LHCN-M2 (cell line): Measurements from ENCODE around the gene RANBP17. TPM values are rescaled to one million over a fixed set of nuclear protein-coding genes. Genes with fewer than 3 reads are reported as not detected.
A peak's percentile ranks its signal among the peaks of the same experiment; 100 is the strongest.

Experiments
- DNase-seq: peaks from one replicate; pipeline ENCODE4 v3.0.0-alpha.2; 2012; ENCODE audit warnings: low read depth
- total RNA-seq: library from RNA; depleted of rRNA; stranded (reverse); fragments of >200 nt; gene quantifications from 2 replicates; pipeline ENCODE4 v1.2.3, GENCODE V29; 2014

RANBP17 gene
- total RNA-seq, 1 experiment from 2014 or later = 0.86 TPM

DNA sequence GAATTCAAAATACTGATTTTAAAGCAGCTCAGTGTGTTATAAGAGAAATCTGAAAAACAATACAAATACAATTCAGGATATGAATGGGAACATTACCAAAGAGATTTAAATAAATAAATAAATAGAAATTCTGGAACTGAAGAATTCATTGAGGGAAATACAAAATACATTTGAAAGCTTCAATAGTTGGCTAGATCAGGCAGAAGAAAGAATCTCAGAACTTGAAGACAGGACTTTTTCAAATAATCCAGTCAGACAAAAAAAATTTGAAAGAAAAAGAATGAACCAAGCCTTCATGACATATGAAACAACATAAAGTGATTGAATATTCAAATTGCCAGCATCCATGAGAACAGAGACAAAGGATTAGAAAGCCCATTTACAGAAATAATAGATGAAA, 387.6 kb downstream of the RANBP17 start:
- no peak for DNase-seq

DNA sequence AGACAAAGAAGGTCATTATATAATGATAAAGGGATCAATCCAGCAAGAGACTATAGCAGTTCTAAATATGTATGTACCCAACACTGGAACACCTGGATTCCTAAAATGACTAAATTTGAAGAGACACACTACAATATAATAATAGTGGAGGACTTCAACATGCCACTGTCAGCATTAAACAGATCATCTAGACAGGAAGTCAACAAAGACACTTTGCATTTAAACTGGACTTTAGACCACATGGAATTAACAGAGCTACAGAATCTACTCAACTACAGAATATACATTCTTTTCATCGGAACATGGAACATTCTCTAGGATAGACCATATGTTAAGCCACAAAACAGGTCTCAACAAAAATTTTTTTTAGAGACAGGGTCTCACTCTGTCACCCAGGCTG, 388.9 kb downstream of the RANBP17 start:
- DNase-seq = no peak

DNA sequence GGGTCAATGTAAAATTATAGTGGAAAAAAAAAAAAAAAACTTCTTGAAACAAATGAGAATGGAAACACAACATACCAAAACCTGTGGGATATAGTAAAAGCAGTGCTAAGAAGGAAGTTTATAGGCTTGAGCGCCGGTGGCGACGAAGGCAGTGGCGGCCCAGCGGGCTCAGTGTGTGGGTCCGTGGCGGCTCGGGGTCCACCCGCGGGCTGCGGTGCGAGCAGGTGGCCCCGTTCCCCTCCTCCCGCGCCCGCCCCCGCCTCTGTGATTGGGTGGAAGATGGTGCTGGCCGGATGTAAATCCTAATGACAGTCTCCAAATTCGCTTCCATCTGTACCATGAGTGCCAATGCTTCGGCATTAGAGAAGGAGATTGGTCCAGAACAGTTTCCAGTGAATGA, 389.7 kb downstream of the RANBP17 start:
- no peak for DNase-seq

DNA sequence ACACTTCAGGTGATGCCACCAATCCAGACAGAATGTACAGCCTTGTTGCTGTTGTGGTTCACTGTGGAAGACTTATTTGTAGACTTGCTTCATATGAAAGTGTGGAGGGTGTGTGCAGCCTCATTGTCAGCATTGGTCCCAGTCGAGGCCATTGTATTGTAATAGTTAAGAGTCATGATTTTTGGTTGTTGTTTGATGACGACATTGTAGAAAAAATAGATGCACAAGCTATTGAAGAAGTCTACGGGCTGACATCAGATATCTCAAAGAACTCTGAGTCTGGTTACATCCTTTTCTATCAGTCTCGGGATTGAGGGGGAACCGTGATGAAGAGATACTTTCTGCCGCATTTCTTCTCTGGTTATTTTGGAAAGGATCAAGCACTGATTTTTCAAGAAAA, 390.9 kb downstream of the RANBP17 start:
- no peak for DNase-seq

DNA sequence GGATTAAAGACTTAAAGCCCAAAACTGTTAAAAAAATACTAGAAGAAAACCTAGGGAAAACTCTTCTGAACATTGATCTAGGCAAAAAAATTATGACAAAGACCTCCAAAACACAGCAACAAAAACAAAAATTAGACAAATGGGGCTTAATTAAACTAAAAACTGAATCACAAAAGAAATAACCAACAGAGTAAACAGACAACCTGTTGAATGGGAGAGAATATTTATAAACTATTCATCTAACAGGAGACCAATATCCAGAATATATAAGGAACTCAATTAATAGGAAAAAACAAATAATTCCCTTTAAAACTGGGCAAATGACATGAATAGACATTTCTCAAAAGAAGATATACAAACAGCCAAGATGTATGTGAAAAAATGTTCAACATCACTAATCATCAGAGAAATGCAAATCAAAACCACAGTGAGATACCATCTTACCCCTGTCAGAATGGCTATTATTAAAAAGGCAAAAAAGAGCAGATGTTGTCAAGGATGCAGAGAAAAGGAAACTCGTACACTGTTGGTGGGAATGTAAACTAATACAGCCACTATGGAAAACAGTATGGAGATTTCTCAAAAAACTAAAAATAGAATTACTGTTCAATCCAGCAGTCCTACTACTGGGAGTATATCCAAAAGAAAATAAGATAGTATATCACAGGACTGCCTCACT, 397.1 kb downstream of the RANBP17 start:
- no peak for DNase-seq

DNA sequence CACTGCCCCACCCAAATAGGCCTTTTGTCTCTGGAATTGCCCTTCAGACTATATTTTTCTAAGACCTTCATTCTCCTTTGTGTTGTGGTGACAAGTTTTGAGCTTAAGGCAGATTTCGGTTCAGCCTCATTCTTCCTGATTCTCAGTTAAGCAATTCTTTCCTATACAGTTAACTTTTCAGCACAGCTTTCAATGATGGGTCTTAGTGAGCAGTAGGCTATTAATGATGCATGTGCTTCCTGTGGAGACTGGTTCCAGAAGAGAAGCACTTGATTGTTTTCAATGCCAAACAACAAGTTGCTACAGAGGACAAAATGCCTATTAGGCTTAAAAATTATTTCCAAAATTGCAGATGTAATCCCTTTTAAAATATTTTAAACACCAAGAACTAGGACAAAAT, 399.5 kb downstream of the RANBP17 start:
- DNase-seq = no peak

DNA sequence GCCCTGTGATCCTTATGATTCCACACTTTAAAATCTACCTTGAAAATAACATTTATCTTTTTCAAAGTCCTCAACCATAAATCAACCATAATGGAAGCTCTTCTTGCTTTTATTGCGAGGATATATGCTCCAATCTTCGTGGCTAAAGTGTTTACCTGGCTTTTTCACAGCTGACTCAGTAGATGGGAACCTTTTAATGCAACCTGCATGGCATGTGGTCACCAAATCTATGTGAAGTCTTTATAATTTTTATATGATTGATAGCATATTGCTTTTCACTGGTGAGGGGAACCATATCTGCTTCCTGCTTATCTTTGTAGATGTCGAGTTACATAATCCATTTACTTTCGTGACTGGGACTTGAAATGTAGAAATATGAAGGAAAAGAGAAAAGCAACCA, 400.1 kb downstream of the RANBP17 start:
- DNase-seq = no peak

DNA sequence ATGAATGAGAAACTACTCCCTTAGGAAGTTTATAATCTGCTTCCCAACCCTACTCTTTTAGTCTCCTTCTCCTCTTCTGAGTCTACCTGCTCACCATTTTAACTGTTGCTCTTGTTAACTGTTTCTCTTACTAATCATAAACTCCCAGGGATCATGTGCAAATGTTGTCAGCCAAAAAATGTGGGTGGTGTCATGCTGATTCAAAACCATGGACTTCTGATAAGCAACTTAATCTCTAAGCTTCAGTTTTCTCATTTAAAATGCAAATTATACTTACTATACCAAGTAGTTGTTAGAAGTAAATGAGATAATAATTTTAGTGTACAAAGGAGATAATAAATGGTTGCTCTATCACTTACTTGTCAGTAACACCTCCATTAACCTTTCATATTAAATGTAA, 401.4 kb downstream of the RANBP17 start:
- DNase-seq = no peak

DNA sequence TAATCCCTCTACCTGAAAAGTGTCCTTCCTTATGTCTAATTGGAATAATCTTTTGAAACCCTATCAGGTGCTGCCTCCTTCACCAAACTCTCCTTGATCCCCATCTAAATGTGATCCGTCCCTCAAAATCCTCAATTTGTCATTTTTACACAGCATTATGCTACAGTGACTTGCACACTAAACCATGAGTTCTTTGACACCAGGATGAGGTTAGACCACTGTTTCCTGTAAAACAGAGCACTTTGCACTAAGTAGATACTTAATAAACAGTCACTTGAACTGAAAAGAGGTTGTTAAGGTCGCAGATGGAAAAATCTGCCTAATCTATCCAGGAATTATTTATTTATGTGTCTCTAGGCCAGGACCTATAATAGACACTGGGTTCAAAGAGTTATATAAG, 403.0 kb downstream of the RANBP17 start:
- DNase-seq = no peak

DNA sequence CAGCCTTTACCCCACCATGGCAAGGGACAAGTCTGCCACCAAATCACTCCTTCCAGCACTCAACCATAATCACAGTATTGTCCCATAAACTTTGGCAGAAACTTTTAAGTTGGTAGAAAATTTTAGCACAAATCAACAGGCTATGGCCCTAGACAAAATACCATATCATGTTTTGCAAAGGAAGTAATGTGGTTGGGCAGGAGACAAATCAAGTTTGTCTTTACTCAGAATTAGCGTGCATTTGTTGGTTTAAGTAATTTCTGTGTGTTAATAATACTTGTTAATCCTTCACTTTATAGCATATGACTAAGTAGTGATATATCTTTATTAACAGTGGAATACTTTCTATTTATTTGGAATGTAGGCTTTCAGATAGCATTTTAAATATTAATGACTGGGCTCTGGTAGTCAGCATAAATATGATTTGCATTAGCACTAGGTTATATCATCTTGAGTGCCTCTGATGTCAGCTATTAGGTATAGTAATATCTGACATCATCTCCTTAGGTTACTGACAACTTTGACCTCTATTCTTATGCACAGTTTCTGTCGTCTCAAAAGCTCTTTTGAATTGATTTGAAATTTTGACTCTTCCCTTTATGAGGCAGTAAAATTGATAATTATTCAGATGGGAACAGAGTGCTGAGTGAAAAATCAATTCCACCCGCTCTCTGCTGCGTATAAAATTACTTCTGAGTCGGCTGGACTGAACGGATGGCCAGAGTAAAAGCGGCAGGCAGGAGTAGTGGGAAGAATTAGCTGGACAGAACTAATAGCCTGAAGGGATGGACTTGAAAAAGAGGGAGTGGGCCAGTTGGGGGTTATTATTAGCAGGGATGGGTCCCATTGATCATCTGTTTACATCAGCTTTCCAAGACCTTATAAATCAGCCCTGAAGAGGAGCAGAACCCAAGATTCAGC, 407.1 kb downstream of the RANBP17 start:
- no peak for DNase-seq

DNA sequence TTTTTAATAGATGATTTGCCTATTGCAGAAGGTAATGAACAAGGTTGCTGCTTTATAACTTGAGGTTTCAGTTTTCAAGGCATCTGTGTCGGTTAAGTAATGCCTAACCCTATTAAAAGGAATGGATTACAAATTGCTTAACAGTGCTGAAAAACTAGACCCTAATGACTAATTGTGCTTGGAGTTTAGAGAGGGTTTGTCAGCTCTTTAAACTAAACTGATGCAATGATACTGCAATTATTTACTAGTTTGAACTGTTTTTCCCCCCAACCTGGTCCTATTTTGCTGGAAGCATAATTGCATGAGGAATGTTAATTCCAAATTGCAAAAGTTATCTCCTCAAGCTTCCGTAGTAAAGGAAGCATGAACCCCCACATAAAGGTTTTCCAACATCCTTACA, 407.9 kb downstream of the RANBP17 start:
- no peak for DNase-seq

DNA sequence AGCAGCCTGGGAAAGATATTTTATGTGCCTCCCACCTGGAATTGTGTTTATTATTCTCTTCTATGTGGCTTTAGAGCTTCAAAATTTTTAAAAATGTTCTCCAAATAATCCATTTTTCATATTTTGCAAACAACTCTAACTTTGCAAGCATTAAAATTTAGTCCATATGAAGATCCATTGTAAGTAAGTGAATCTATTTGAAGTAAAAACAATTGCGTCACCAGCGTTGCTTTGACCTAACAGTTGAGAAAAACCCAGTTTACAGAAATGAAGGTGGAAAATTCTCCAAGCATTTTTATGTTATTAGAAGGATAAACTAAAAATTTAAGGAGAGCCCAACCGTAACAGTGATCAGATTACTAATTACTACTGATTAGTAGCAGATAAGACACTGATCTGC, 408.3 kb downstream of the RANBP17 start:
- no peak for DNase-seq

DNA sequence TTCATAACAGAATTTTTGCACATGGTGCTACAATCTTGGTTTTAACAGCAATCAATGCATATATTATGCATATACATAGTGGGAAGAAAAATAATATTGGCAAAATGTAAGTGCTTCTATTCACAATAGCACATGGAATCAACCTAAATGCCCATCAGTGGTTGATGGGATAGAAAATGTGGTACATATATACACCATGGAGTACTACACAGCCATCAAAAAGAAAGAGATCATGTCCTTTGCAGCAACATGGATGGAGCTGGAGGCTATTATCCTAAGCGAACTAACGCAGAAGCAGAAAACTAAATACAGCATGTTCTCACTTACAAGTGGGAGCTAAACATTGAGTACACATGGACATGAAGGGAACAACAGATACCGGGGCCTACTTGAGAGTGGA, 410.0 kb downstream of the RANBP17 start:
- DNase-seq = no peak

DNA sequence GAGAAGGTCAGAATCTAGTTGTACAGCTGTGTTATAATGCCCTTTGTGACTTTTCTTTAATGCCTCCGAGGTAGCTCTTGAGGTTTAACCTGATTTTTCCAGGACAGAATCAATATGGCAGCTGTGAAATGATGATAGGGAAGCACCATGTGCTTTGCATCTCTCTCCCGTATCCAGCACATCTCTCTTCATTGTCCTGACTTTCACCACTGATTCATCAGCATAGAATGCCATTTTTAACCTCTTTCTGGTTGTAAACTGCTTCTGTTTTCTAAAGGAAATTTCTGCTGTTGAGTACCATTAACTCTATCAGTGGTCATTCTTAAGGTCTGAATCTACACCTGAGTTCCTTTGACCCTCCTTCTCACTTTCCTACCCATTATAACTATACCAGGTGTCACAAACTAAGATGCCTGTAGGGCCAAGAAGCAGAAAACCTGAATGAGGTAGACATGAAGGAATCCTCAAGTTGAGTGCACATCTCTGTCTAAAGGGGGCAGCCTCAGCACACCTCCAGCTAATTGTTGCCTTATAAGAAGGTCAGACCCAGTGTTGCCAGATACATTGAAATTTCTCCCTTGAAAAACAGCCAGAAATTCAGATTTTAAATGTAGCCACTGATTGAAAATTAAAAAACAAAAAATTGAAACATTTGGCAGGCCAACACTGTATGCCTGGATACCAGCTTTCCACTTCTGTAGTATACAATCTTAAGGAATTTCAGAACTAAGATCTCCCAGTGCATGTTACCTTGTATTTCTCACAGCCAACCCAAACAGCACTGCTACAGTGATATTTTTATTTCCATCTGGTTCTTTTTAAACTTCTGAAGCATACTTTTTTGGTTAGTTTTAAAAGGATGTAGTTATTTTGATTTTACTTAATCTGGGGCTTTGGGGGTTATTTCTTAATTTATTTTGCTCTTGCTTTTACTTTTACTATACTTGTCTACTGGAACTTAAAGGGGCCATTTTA, 411.5 kb downstream of the RANBP17 start:
- peak; percentile 4 for DNase-seq

DNA sequence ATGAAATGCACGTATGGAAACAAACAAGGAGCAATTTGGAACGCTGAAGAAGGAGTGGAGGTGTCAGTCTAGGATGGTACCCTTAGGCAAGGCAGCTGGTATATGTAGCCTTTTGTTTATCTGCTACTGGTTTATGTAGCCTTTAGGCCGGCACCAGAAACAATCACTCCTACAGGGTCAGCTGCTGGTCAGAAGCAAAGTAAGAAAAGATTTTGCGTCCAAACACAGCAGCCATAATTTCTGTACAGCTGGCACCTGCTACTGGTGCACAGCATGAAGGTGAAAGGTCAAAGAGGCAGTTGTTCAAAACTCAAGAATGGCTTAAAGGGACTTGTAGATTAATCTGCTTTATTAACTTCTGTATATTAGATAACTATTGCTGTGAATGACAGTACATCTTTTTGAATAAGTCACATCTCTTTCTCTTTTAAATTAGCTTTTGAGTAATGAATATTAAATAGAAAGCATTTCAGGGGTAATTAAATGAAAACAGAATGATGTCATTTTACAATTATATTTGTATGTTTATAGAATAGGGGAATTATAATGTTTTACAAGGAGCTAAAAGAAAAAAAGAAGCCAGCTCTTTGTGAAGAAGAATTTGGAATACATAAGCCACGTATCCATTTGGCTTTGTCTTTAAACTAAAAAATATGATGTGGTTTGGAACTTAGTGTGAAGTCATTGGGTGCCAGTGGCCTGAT, 414.2 kb downstream of the RANBP17 start:
- DNase-seq = no peak

DNA sequence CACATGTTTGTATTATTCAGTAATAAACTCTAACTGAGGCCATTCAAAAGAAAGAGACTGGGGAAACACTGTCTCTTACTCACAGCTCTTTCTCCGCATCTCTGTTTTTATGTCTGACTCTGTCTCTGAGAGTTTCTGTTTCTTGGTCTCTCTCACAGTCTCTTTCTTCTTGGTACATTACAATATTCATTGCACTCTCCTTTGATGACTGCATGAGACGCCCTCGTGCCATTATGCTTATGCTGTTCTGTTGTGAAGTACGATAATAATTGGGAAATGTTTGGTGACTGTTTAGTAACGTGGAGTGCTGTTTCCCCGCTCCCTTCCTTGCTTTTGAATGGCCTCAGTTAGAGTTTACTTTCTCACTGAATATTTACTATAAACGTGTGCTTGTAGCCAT, 421.9 kb downstream of the RANBP17 start:
- DNase-seq = no peak

DNA sequence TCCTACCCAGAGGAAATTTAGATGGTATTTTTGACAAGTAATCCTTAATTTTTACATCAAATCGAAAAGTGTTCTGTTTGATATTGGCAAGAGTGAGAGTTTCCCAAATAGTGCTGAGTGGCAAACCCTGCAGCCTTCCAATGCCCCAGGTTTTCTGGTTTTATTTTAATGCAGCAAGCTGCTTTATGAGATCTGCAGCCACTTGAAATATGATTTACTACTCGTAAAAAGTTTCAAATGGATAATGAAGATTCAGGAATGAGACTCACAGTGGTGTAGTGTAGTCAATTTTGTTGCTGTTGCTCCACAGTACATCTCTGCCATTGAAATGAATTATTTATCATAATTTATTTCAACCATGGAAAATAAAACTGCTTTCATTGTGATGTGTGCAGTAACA, 423.6 kb downstream of the RANBP17 start:
- no peak for DNase-seq

DNA sequence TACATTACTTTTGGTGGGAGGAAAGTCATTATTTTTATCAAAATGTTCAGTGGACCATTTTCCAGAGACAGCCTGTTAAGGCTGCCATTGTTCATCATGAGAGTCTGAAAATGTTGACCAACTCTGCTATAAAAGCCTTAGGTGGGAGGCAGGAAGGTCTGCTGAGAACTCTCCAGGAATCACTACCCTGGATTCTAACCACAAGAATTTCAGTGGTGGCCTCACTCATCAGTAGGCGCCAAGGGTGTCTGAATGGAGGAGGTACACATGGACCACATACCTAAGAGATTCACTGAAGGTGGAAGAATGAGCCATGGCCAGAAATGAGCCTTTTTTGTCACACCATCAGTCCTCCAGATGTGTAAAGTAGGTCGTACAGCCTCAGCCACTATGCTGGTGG, 426.2 kb downstream of the RANBP17 start:
- DNase-seq = no peak

DNA sequence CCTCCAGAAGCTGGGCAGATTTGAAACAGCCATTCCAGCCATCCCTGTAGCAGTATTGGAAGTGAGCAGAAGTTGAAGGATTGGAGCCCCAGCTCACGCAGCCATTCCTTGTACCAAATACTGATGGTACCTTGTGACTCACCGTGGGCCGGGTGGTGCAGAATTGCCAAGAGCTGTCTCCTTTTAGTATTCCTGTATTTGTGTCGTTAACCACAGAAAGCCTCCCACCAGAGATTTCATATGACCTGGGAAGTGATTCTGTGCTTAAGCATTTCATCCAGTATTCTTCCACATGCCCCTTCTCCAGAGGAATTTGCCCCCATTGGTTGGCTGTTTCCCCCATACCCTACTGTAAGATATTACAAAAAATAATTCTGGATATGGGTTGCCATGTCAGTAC, 429.6 kb downstream of the RANBP17 start:
- no peak for DNase-seq

DNA sequence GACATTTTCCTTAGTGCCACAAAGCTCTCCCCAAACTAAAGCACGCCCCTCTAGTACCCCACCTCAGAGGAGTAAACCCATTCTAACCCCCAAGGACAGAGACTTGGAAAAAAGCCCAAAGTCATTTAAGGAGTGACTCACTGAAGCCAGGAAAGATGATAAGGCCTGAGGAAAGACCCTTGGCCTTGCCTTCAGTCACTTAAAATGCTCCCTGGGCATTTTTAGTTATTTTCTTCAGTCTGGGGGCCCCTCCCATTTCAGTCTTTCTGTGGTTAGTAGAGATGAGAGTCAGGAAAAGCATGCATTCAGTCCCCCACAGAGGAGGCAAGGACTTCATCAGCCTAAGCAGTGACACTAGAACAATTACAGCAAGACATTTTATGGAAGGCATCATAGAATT, 433.5 kb downstream of the RANBP17 start:
- no peak for DNase-seq

DNA sequence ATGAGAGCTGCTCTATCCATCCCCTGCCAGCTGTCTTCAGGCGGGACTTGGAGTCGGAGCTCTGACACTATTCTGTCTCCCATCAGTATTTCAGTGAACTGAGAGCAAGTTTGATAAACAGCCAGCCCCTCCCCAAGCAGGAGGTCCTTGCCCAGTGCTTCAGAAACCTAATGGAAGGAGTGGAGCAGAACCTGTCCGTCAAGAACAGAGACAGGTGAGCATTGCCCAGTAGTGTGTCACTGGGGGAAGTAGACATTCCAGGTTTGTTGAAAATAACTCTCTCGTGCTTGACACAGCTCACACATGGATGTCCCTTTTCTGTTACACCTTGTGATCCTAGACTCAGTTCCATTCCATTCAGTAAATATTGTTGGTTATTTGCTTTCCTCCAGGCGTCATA, 434.0 kb downstream of the RANBP17 start:
- DNase-seq = no peak
